ENCODE results near the gene UBE2I.

Gene UBE2I

GRCh38 chr16:1308977-1309885 lies at the start of gene UBE2I:
Gene UBE2I, plus strand, starts transcription at chr16:1309636. Its CDS starts 4,395 bp downstream, at chr16:1314031.
- H3K36me3 ChIP-seq (ENCODE audit: control insufficient read depth in 1 of 2, insufficient read depth in 2 of 2, low read length in 2 of 2) = peaks cover 0 to 17% of the 10 kb centered on the region in 2 donors
- H3K27me3 ChIP-seq (ENCODE audit: control insufficient read depth in 1 of 2, insufficient read depth in 2 of 2, low read length in 2 of 2) = no peaks in the 10 kb centered on the region
- H3K27ac ChIP-seq (ENCODE audit: low read depth, low read length) = peak within 1 kb of the TSS; percentile 98
- peaks cover 20 to 32% of the 10 kb centered on the region in 2 donors for H3K4me1 ChIP-seq (ENCODE audit: control insufficient read depth in 1 of 2, insufficient read depth in 2 of 2, low read length in 2 of 2)
- H3K4me3 ChIP-seq (ENCODE audit: low read depth in 1 of 2, low read length in 2 of 2) = peak within 1 kb of the TSS; percentile 70 to 87
- H3K9me3 ChIP-seq (ENCODE audit: control insufficient read depth in 1 of 2, low read length in 2 of 2) = no peaks in the 10 kb centered on the region
- peak within 1 kb of the TSS; percentile 94 to 97 for H3K9ac ChIP-seq (ENCODE audit: low read depth in 1 of 2, low read length in 2 of 2)

- Histone ChIP-seq H3K4me3 (ENCODE audit: low read depth in 1 of 2, low read length in 2 of 2) (no peak overlapping the region), H3K36me3 (ENCODE audit: control insufficient read depth in 1 of 2, insufficient read depth in 2 of 2, low read length in 2 of 2) (no peaks in the 10 kb centered on the region), H3K27ac (ENCODE audit: low read depth, low read length) (no peak overlapping the region), H3K27me3 (ENCODE audit: control insufficient read depth in 1 of 2, insufficient read depth in 2 of 2, low read length in 2 of 2) (peaks cover 30 to 35% of the 10 kb centered on the region in 2 donors), H3K4me1 (ENCODE audit: control insufficient read depth in 1 of 2, insufficient read depth in 2 of 2, low read length in 2 of 2) (no peaks in the 10 kb centered on the region), H3K9ac (ENCODE audit: low read depth in 1 of 2, low read length in 2 of 2) (no peak overlapping the region), H3K9me3 (ENCODE audit: control insufficient read depth in 1 of 2, low read length in 2 of 2) (peaks cover 0 to 3% of the 10 kb centered on the region in 2 donors)
These were observed 49.7 kb upstream of the UBE2I start for GRCh38 chr16:1259760-1260068.

GRCh38 chr16:1260101-1260680 lies 49.2 kb upstream of the UBE2I start:
- Histone ChIP-seq H3K4me1 (ENCODE audit: control insufficient read depth in 1 of 2, insufficient read depth in 2 of 2, low read length in 2 of 2) (no peaks in the 10 kb centered on the region), H3K27ac (ENCODE audit: low read depth, low read length) (no peak overlapping the region), H3K9ac (ENCODE audit: low read depth in 1 of 2, low read length in 2 of 2) (no peak overlapping the region), H3K27me3 (ENCODE audit: control insufficient read depth in 1 of 2, insufficient read depth in 2 of 2, low read length in 2 of 2) (peaks cover 30 to 35% of the 10 kb centered on the region in 2 donors), H3K9me3 (ENCODE audit: control insufficient read depth in 1 of 2, low read length in 2 of 2) (peaks cover 0 to 3% of the 10 kb centered on the region in 2 donors), H3K4me3 (ENCODE audit: low read depth in 1 of 2, low read length in 2 of 2) (no peak overlapping the region), H3K36me3 (ENCODE audit: control insufficient read depth in 1 of 2, insufficient read depth in 2 of 2, low read length in 2 of 2) (no peaks in the 10 kb centered on the region)

GRCh38 chr16:1261131-1261892 lies 48.1 kb upstream of the UBE2I start:
- Histone ChIP-seq H3K4me1 (ENCODE audit: control insufficient read depth in 1 of 2, insufficient read depth in 2 of 2, low read length in 2 of 2) (no peaks in the 10 kb centered on the region), H3K9me3 (ENCODE audit: control insufficient read depth in 1 of 2, low read length in 2 of 2) (peaks cover 0 to 3% of the 10 kb centered on the region in 2 donors), H3K27me3 (ENCODE audit: control insufficient read depth in 1 of 2, insufficient read depth in 2 of 2, low read length in 2 of 2) (peaks cover 30 to 35% of the 10 kb centered on the region in 2 donors), H3K27ac (ENCODE audit: low read depth, low read length) (no peak overlapping the region), H3K4me3 (ENCODE audit: low read depth in 1 of 2, low read length in 2 of 2) (no peak overlapping the region), H3K9ac (ENCODE audit: low read depth in 1 of 2, low read length in 2 of 2) (no peak overlapping the region), H3K36me3 (ENCODE audit: control insufficient read depth in 1 of 2, insufficient read depth in 2 of 2, low read length in 2 of 2) (no peaks in the 10 kb centered on the region)

- Histone ChIP-seq H3K4me3 (ENCODE audit: low read depth in 1 of 2, low read length in 2 of 2) (no peak overlapping the region), H3K36me3 (ENCODE audit: control insufficient read depth in 1 of 2, insufficient read depth in 2 of 2, low read length in 2 of 2) (no peaks in the 10 kb centered on the region), H3K27me3 (ENCODE audit: control insufficient read depth in 1 of 2, insufficient read depth in 2 of 2, low read length in 2 of 2) (peaks cover 30 to 35% of the 10 kb centered on the region in 2 donors), H3K27ac (ENCODE audit: low read depth, low read length) (no peak overlapping the region), H3K9me3 (ENCODE audit: control insufficient read depth in 1 of 2, low read length in 2 of 2) (peaks cover 0 to 3% of the 10 kb centered on the region in 2 donors), H3K9ac (ENCODE audit: low read depth in 1 of 2, low read length in 2 of 2) (no peak overlapping the region), H3K4me1 (ENCODE audit: control insufficient read depth in 1 of 2, insufficient read depth in 2 of 2, low read length in 2 of 2) (no peaks in the 10 kb centered on the region)
These were observed 47.1 kb upstream of the UBE2I start for GRCh38 chr16:1262210-1262845.

GRCh38 chr16:1262846-1263221 lies 46.6 kb upstream of the UBE2I start:
- Histone ChIP-seq H3K27me3 (ENCODE audit: control insufficient read depth in 1 of 2, insufficient read depth in 2 of 2, low read length in 2 of 2) (peaks cover 30 to 33% of the 10 kb centered on the region in 2 donors), H3K4me1 (ENCODE audit: control insufficient read depth in 1 of 2, insufficient read depth in 2 of 2, low read length in 2 of 2) (no peaks in the 10 kb centered on the region), H3K27ac (ENCODE audit: low read depth, low read length) (no peak overlapping the region), H3K4me3 (ENCODE audit: low read depth in 1 of 2, low read length in 2 of 2) (no peak overlapping the region), H3K36me3 (ENCODE audit: control insufficient read depth in 1 of 2, insufficient read depth in 2 of 2, low read length in 2 of 2) (no peaks in the 10 kb centered on the region), H3K9ac (ENCODE audit: low read depth in 1 of 2, low read length in 2 of 2) (no peak overlapping the region), H3K9me3 (ENCODE audit: control insufficient read depth in 1 of 2, low read length in 2 of 2) (peaks cover 0 to 3% of the 10 kb centered on the region in 2 donors)

GRCh38 chr16:1263591-1264344 lies 45.7 kb upstream of the UBE2I start:
- H3K4me3 ChIP-seq (ENCODE audit: low read depth in 1 of 2, low read length in 2 of 2) = no peak overlapping the region
- no peak overlapping the region for H3K27ac ChIP-seq (ENCODE audit: low read depth, low read length)
- H3K9me3 ChIP-seq (ENCODE audit: control insufficient read depth in 1 of 2, low read length in 2 of 2) = peaks cover 0 to 3% of the 10 kb centered on the region in 2 donors
- peaks cover 29 to 32% of the 10 kb centered on the region in 2 donors for H3K27me3 ChIP-seq (ENCODE audit: control insufficient read depth in 1 of 2, insufficient read depth in 2 of 2, low read length in 2 of 2)
- H3K9ac ChIP-seq (ENCODE audit: low read depth in 1 of 2, low read length in 2 of 2) = no peak overlapping the region
- H3K4me1 ChIP-seq (ENCODE audit: control insufficient read depth in 1 of 2, insufficient read depth in 2 of 2, low read length in 2 of 2) = no peaks in the 10 kb centered on the region
- no peaks in the 10 kb centered on the region for H3K36me3 ChIP-seq (ENCODE audit: control insufficient read depth in 1 of 2, insufficient read depth in 2 of 2, low read length in 2 of 2)

- Histone ChIP-seq H3K9me3 (ENCODE audit: control insufficient read depth in 1 of 2, low read length in 2 of 2) (peaks cover 0 to 3% of the 10 kb centered on the region in 2 donors), H3K9ac (ENCODE audit: low read depth in 1 of 2, low read length in 2 of 2) (no peak overlapping the region), H3K27me3 (ENCODE audit: control insufficient read depth in 1 of 2, insufficient read depth in 2 of 2, low read length in 2 of 2) (peaks cover 21 to 27% of the 10 kb centered on the region in 2 donors), H3K36me3 (ENCODE audit: control insufficient read depth in 1 of 2, insufficient read depth in 2 of 2, low read length in 2 of 2) (no peaks in the 10 kb centered on the region), H3K27ac (ENCODE audit: low read depth, low read length) (no peak overlapping the region), H3K4me1 (ENCODE audit: control insufficient read depth in 1 of 2, insufficient read depth in 2 of 2, low read length in 2 of 2) (no peaks in the 10 kb centered on the region), H3K4me3 (ENCODE audit: low read depth in 1 of 2, low read length in 2 of 2) (no peak overlapping the region)
These were observed 44.9 kb upstream of the UBE2I start for GRCh38 chr16:1264345-1265089.

GRCh38 chr16:1265090-1265630 lies 44.3 kb upstream of the UBE2I start:
- H3K4me3 ChIP-seq (ENCODE audit: low read depth in 1 of 2, low read length in 2 of 2) = no peak overlapping the region
- peaks cover 0 to 3% of the 10 kb centered on the region in 2 donors for H3K9me3 ChIP-seq (ENCODE audit: control insufficient read depth in 1 of 2, low read length in 2 of 2)
- peaks cover 15 to 22% of the 10 kb centered on the region in 2 donors for H3K27me3 ChIP-seq (ENCODE audit: control insufficient read depth in 1 of 2, insufficient read depth in 2 of 2, low read length in 2 of 2)
- H3K36me3 ChIP-seq (ENCODE audit: control insufficient read depth in 1 of 2, insufficient read depth in 2 of 2, low read length in 2 of 2) = no peaks in the 10 kb centered on the region
- H3K9ac ChIP-seq (ENCODE audit: low read depth in 1 of 2, low read length in 2 of 2) = no peak overlapping the region
- no peaks in the 10 kb centered on the region for H3K4me1 ChIP-seq (ENCODE audit: control insufficient read depth in 1 of 2, insufficient read depth in 2 of 2, low read length in 2 of 2)
- H3K27ac ChIP-seq (ENCODE audit: low read depth, low read length) = no peak overlapping the region
